H1 (cell line): Measurements from ENCODE around the gene CDK5RAP2. TPM values are rescaled to one million over a fixed set of nuclear protein-coding genes. Genes with fewer than 3 reads are reported as not detected.

Source experiments
- CTCF ChIA-PET: fragments of 300-600 bp; sonication (Branson Sonifier 250); formaldehyde crosslinking; loops from one replicate; lab custom pipeline; 2021; ENCODE audit not compliant: partially characterized antibody; lab: Charles Lee
- POLR2A ChIA-PET: fragments of 300-600 bp; sonication (Branson Sonifier 250); formaldehyde crosslinking; loops from one replicate; lab custom pipeline; 2021; ENCODE audit warnings: inconsistent platforms; ENCODE audit not compliant: partially characterized antibody; lab: Charles Lee
- DNase-seq, 2 experiments: peaks; one replicate each; pipeline versions ENCODE4 v3.0.0 to v3.0.0-alpha.2; 2010 to 2022; ENCODE audit warnings: low spot score in 2 of 2, low read depth in 1 of 2, mixed read lengths in 1 of 2
- FAIRE-seq: peaks from 2 replicates; lab custom pipeline; 2011; peaks lifted over from hg19 to GRCh38; lab: Jason Lieb, UNC
- H2AFZ ChIP-seq: 2 replicates; pipeline ENCODE4 v1.8.1; 2012; ENCODE audit warnings: low read length, inconsistent platforms
- H2AK5ac ChIP-seq: 2 replicates; pipeline ENCODE4 v1.6.1; 2013; ENCODE audit warnings: low read depth, low read length
- H2BK120ac ChIP-seq: replicated peaks from 2 replicates; pipeline ENCODE3; 2013; ENCODE audit warnings: low read depth, low read length, inconsistent platforms
- H2BK12ac ChIP-seq: 2 replicates; pipeline ENCODE4 v1.6.1; 2013; ENCODE audit warnings: low read depth, low read length
- H2BK15ac ChIP-seq: 2 replicates; pipeline ENCODE4 v1.6.1; 2013; ENCODE audit warnings: low read length
- H2BK20ac ChIP-seq: 2 replicates; pipeline ENCODE4 v1.6.1; 2013; ENCODE audit warnings: low read length
- H2BK5ac ChIP-seq: 2 replicates; pipeline ENCODE4 v1.6.1; 2013; ENCODE audit warnings: low read depth, low read length
- H3K14ac ChIP-seq: 2 replicates; pipeline ENCODE4 v1.6.1; 2013; ENCODE audit warnings: inconsistent platforms; ENCODE audit not compliant: insufficient read length
- H3K18ac ChIP-seq: 2 replicates; pipeline ENCODE4 v1.6.1; 2013; ENCODE audit warnings: low read length; ENCODE audit errors: extremely low read depth
- H3K23ac ChIP-seq: 2 replicates; pipeline ENCODE4 v1.6.1; 2013; ENCODE audit warnings: inconsistent platforms; ENCODE audit not compliant: insufficient read length
- H3K23me2 ChIP-seq: 2 replicates; pipeline ENCODE4 v1.6.1; 2013; ENCODE audit warnings: low read depth, low read length
- H3K27ac ChIP-seq: 2 replicates; pipeline ENCODE4 v1.6.1; 2011; ENCODE audit warnings: low read depth, low read length, inconsistent platforms
- H3K27me3 ChIP-seq, 4 experiments: replicated peaks in 1 of 4; 1 replicate in 1 of 4; 2 replicates in 3 of 4; pipeline versions ENCODE4 v1.6.1 to v1.8.1; 2011 to 2013; ENCODE audit warnings: low read length in 3 of 4, mild to moderate bottlenecking in 3 of 4, inconsistent platforms in 2 of 4, mixed read lengths in 2 of 4, moderate library complexity in 1 of 4; ENCODE audit not compliant: control insufficient read depth in 3 of 4, insufficient read depth in 3 of 4; ENCODE audit errors: extremely low read depth in 1 of 4
- H3K36me3 ChIP-seq, 4 experiments: 2 replicates each; pipeline versions ENCODE4 v1.6.1 to v1.8.1; 2011 to 2013; ENCODE audit warnings: mild to moderate bottlenecking in 4 of 4, low read length in 3 of 4, moderate library complexity in 2 of 4, control low read depth in 1 of 4, inconsistent platforms in 1 of 4; ENCODE audit not compliant: insufficient read depth in 4 of 4, control insufficient read depth in 2 of 4
- H3K4ac ChIP-seq: replicated peaks from 2 replicates; pipeline ENCODE3; 2013; ENCODE audit warnings: low read length, low read depth, mixed read lengths, inconsistent platforms; ENCODE audit not compliant: insufficient read length
- H3K4me1 ChIP-seq, 4 experiments: replicated peaks in 1 of 4; 1 replicate in 1 of 4; 2 replicates in 3 of 4; pipeline versions ENCODE4 v1.6.1 to v1.8.1; 2011 to 2013; ENCODE audit warnings: low read length in 3 of 4, inconsistent platforms in 2 of 4, mixed read lengths in 1 of 4; ENCODE audit not compliant: insufficient read depth in 4 of 4, control insufficient read depth in 3 of 4
- H3K4me2 ChIP-seq, 2 experiments: 2 replicates each; pipeline versions ENCODE4 v1.6.1 to v1.8.1; 2011 to 2013; ENCODE audit warnings: low read depth in 2 of 2, low read length in 2 of 2, control low read depth in 1 of 2, inconsistent platforms in 1 of 2, mild to moderate bottlenecking in 1 of 2; ENCODE audit not compliant: insufficient read depth in 1 of 2
- H3K4me3 ChIP-seq, 4 experiments: fragments of 200-600, 300-600 bp in 1 of 4; sonication (generic), shearing (Covaris generic), sonication (Bioruptor Twin) in 1 of 4; 2 replicates each; pipeline versions ENCODE4 v1.5.1 to v1.8.1; 2011 to 2016; ENCODE audit warnings: low read length in 4 of 4, low read depth in 3 of 4, control low read depth in 2 of 4, inconsistent platforms in 2 of 4, mild to moderate bottlenecking in 2 of 4, mixed read lengths in 1 of 4, moderate library complexity in 1 of 4; ENCODE audit not compliant: insufficient read depth in 2 of 4; ENCODE audit errors: extremely low read depth in 1 of 4
- H3K56ac ChIP-seq: replicated peaks from 2 replicates; pipeline ENCODE3; 2013; ENCODE audit warnings: low read depth, mild to moderate bottlenecking, mixed read lengths, low read length, inconsistent platforms; ENCODE audit not compliant: insufficient read length
- H3K79me1 ChIP-seq: 2 replicates; pipeline ENCODE4 v1.6.1; 2013; ENCODE audit warnings: low read depth, low read length, control low read depth
- H3K79me2 ChIP-seq, 2 experiments: 2 replicates each; pipeline versions ENCODE4 v1.6.1 to v1.8.1; 2012 to 2013; ENCODE audit warnings: low read length in 2 of 2, mild to moderate bottlenecking in 2 of 2, inconsistent platforms in 1 of 2; ENCODE audit not compliant: insufficient read depth in 2 of 2, control insufficient read depth in 1 of 2
- H3K9ac ChIP-seq, 4 experiments: replicated peaks in 1 of 4; 1 replicate in 1 of 4; 2 replicates in 3 of 4; pipeline versions ENCODE4 v1.6.1 to v1.8.1; 2011 to 2013; ENCODE audit warnings: low read depth in 3 of 4, low read length in 3 of 4, control low read depth in 2 of 4, mild to moderate bottlenecking in 2 of 4, moderate library complexity in 2 of 4, inconsistent platforms in 1 of 4; ENCODE audit errors: extremely low read depth in 1 of 4
- H3K9me3 ChIP-seq, 2 experiments: 2 replicates each; pipeline versions ENCODE4 v1.6.1 to v1.8.1; 2012 to 2013; ENCODE audit warnings: mild to moderate bottlenecking in 2 of 2, moderate library complexity in 2 of 2, control low read depth in 1 of 2, inconsistent platforms in 1 of 2, low read depth in 1 of 2, low read length in 1 of 2, mixed read lengths in 1 of 2; ENCODE audit not compliant: insufficient read depth in 2 of 2
- H4K20me1 ChIP-seq, 2 experiments: replicated peaks in 1 of 2; 2 replicates each; pipeline versions ENCODE3 to v1.8.1; 2011 to 2013; ENCODE audit warnings: inconsistent platforms in 2 of 2, low read length in 2 of 2, mild to moderate bottlenecking in 1 of 2; ENCODE audit not compliant: insufficient read depth in 2 of 2, control insufficient read depth in 1 of 2
- H4K5ac ChIP-seq: 2 replicates; pipeline ENCODE4 v1.6.1; 2013; ENCODE audit warnings: low read length, low read depth, mixed read lengths, inconsistent platforms; ENCODE audit not compliant: insufficient read length
- H4K8ac ChIP-seq: 2 replicates; pipeline ENCODE4 v1.8.0; 2013; ENCODE audit warnings: mild to moderate bottlenecking, moderate library complexity, low read length, inconsistent platforms; ENCODE audit not compliant: insufficient read depth; ENCODE audit errors: extremely low read depth
- H4K91ac ChIP-seq: replicated peaks from 2 replicates; pipeline ENCODE3; 2013; ENCODE audit warnings: low read length, mixed read lengths, inconsistent platforms; ENCODE audit not compliant: insufficient read length
- BACH1 ChIP-seq: IDR thresholded peaks from 2 replicates; pipeline ENCODE4 v1.6.1; 2012; ENCODE audit warnings: low read length, improper control_type of control experiment
- CBX8 ChIP-seq: fragments of 300-800, 300-1000 bp; sonication (generic); IDR thresholded peaks from 2 replicates; pipeline ENCODE4 v1.7.1; 2016; ENCODE audit warnings: low read depth, low read length, borderline replicate concordance
- CREB1 ChIP-seq: IDR thresholded peaks from 2 replicates; pipeline ENCODE4 v1.6.1; 2012; ENCODE audit warnings: inconsistent platforms
- EP300 ChIP-seq, 2 experiments: IDR thresholded peaks; 1 replicate in 1 of 2; 2 replicates in 1 of 2; pipeline ENCODE4 v1.6.1; 2011 to 2012; ENCODE audit warnings: low read depth in 2 of 2, low read length in 2 of 2, mild to moderate bottlenecking in 2 of 2, borderline replicate concordance in 1 of 2, inconsistent platforms in 1 of 2, moderate library complexity in 1 of 2
- FOSL1 ChIP-seq: IDR thresholded peaks from 2 replicates; pipeline ENCODE4 v1.6.1; 2011; ENCODE audit warnings: mild to moderate bottlenecking, low read depth, low read length, moderate library complexity; ENCODE audit not compliant: insufficient read depth
- GABPA ChIP-seq: IDR thresholded peaks from 2 replicates; pipeline ENCODE4 v1.6.1; 2011; ENCODE audit warnings: mild to moderate bottlenecking, low read length, moderate library complexity, borderline replicate concordance; ENCODE audit not compliant: insufficient read depth
- HDAC6 ChIP-seq: IDR thresholded peaks from one replicate; pipeline ENCODE4 v1.7.1; 2012; ENCODE audit warnings: low read depth, mild to moderate bottlenecking, inconsistent platforms, low read length, moderate library complexity
- JUND ChIP-seq: IDR thresholded peaks from 2 replicates; pipeline ENCODE4 v1.6.1; 2011; ENCODE audit warnings: mild to moderate bottlenecking, improper control_type of control experiment, low read length
- MAFK ChIP-seq: IDR thresholded peaks from 2 replicates; pipeline ENCODE4 v1.6.1; 2012; ENCODE audit warnings: low read depth, mild to moderate bottlenecking, improper control_type of control experiment, low read length
- RAD21 ChIP-seq, 2 experiments: IDR thresholded peaks in 1 of 2; conservative IDR thresholded peaks in 1 of 2; 2 replicates each; pipeline ENCODE4 v1.6.1; 2011; ENCODE audit warnings: low read depth in 2 of 2, low read length in 2 of 2, improper control_type of control experiment in 1 of 2, inconsistent platforms in 1 of 2, mild to moderate bottlenecking in 1 of 2, moderate library complexity in 1 of 2
- RXRA ChIP-seq: IDR thresholded peaks from 2 replicates; pipeline ENCODE4 v1.6.1; 2011; ENCODE audit warnings: low read depth, mild to moderate bottlenecking, low read length, moderate library complexity; ENCODE audit not compliant: insufficient read depth
- SAP30 ChIP-seq: fragments of 300-600 bp; sonication (generic); IDR thresholded peaks from 2 replicates; pipeline ENCODE4 v1.7.1; 2012; ENCODE audit warnings: low read length, moderate library complexity, mild to moderate bottlenecking, inconsistent platforms; ENCODE audit not compliant: insufficient read depth, insufficient replicate concordance
- SIN3A ChIP-seq, 2 experiments: IDR thresholded peaks in 1 of 2; conservative IDR thresholded peaks in 1 of 2; 2 replicates each; pipeline ENCODE4 v1.6.1; 2011 to 2012; ENCODE audit warnings: low read length in 2 of 2, improper control_type of control experiment in 1 of 2, low read depth in 1 of 2, mild to moderate bottlenecking in 1 of 2
- SIRT6 ChIP-seq: IDR thresholded peaks from one replicate; pipeline ENCODE4 v1.7.1; 2012; ENCODE audit warnings: low read length, inconsistent platforms
- WGBS, 2 experiments: shearing (Covaris generic) in 1 of 2; methylation state at CpG; one replicate each; pipeline versions ENCODE4 v1.1.6 to v1.1.7; 2013 to 2015; ENCODE audit warnings: low lambda C conversion rate in 2 of 2, mixed read lengths in 2 of 2, inconsistent platforms in 1 of 2, low coverage in 1 of 2, missing lambda C conversion rate in 1 of 2; ENCODE audit not compliant: insufficient replicate concordance in 2 of 2, insufficient coverage in 1 of 2, insufficient read length in 1 of 2; ENCODE audit errors: extremely low coverage in 1 of 2, missing lambda C conversion rate in 1 of 2; 5-methylcytosine and 5-hydroxymethylcytosine counted together
- polyA plus RNA-seq, 7 experiments: library from polyadenylated mRNA; depleted of rRNA in 3 of 7; stranded (reverse) in 5 of 7; unstranded in 2 of 7; fragments of >200 nt in 5 of 7; fragments of 200-250 nt in 2 of 7; gene quantifications; 1 replicate in 5 of 7; 2 replicates in 1 of 7; 4 replicates in 1 of 7; pipeline versions ENCODE4 v1.2.1 to v1.2.3, GENCODE V29; 2011 to 2013; ENCODE audit warnings: missing spikeins in 2 of 7, mixed read lengths in 2 of 7
- total RNA-seq: library from RNA; stranded (reverse); fragmentation: NEBNext Ultra II Directional; extraction: Animal tissue kit (Norgen Biotek cat#: 25700); gene quantifications from 2 replicates; pipeline ENCODE4 v1.2.1, GENCODE V29; 2021

CDK5RAP2 gene
- total and polyA plus RNA-seq, 2 of the 8 experiments (the other 6 are each of a cell fraction or from before 2014, with no cell fraction given) = 19.8 to 49.4 TPM

- no peak overlapping the region for H3K27ac ChIP-seq
- peaks cover 4% of the 10 kb centered on the region; the same call in 1 of the 2 replicates for H3K23me2 ChIP-seq
- WGBS, 2 experiments = 96% methylated on average over 4 of the region's 4 CpGs; no CpG with 5 or more reads in 1 of the 2 experiments
- no peak overlapping the region for H3K9ac ChIP-seq
- H2BK20ac ChIP-seq = no peak overlapping the region
- no peak overlapping the region for H4K8ac ChIP-seq
- no peak overlapping the region for H2AFZ ChIP-seq
- H2BK120ac ChIP-seq = no peak overlapping the region
- no peak overlapping the region for H4K91ac ChIP-seq
- no peaks in the 10 kb centered on the region for H3K4me1 ChIP-seq
- ChIA-PET POLR2A (no interaction called here), CTCF (interaction anchor here (1.1 to 1.7 kb wide), 3 partner anchors 10 to 36 kb away, joined by 3 to 4 read pairs (median 3); no protein-coding TSS in a partner anchor)
- no peaks in the 10 kb centered on the region; a peak in 1 of 4 replicates for H3K79me2 ChIP-seq
- no peak overlapping the region for H3K56ac ChIP-seq
- H3K79me1 ChIP-seq = no peaks in the 10 kb centered on the region
- H3K23ac ChIP-seq = no peak overlapping the region
- H2AK5ac ChIP-seq = no peak overlapping the region
- no peak overlapping the region for H2BK15ac ChIP-seq
- no peak for DNase-seq
- FAIRE-seq = no peak
- H2BK12ac ChIP-seq = no peak overlapping the region
- no peak overlapping the region for H3K4me2 ChIP-seq
- no peak overlapping the region for H3K18ac ChIP-seq
- H3K9me3 ChIP-seq = no peaks in the 10 kb centered on the region
- no peak overlapping the region for H3K14ac ChIP-seq
- H3K4ac ChIP-seq = no peak overlapping the region
- peaks cover 0 to 3% of the 10 kb centered on the region in 2 experiments for H4K20me1 ChIP-seq
- H2BK5ac ChIP-seq = no peak overlapping the region
- H3K36me3 ChIP-seq = peaks cover 2 to 35% (median 9%) of the 10 kb centered on the region in 4 experiments; a peak in 5 of 8 replicates
- H3K4me3 ChIP-seq = no peak overlapping the region
- H4K5ac ChIP-seq = no peak overlapping the region
- no peaks in the 10 kb centered on the region for H3K27me3 ChIP-seq
- no peak for TF ChIP-seq EP300 (IDR thresholded peaks at IDR 0.05; ENCODE audit: borderline replicate concordance in 1 of 2, low read depth in 2 of 2, low read length in 2 of 2)
- no peak for TF ChIP-seq SIRT6
- TF ChIP-seq GABPA = no peak
- no peak for TF ChIP-seq JUND
- TF ChIP-seq SAP30 = no peak
- no peak for TF ChIP-seq CBX8
- no peak for TF ChIP-seq BACH1
- TF ChIP-seq CREB1 = no peak
- TF ChIP-seq RAD21 (IDR thresholded peaks at IDR 0.05 in 1 of 2, conservative IDR thresholded peaks at IDR 0.05 in 1 of 2; ENCODE audit: low read depth in 2 of 2, low read length in 2 of 2) = no peak
- no peak for TF ChIP-seq SIN3A (conservative IDR thresholded peaks at IDR 0.05 in 1 of 2, IDR thresholded peaks at IDR 0.05 in 1 of 2; ENCODE audit: low read depth in 1 of 2, low read length in 2 of 2)
- TF ChIP-seq RXRA = no peak
- no peak for TF ChIP-seq FOSL1
- no peak for TF ChIP-seq HDAC6
- no peak for TF ChIP-seq MAFK
Measured at GRCh38 chr9:120446671-120447070, 133.3 kb downstream of the CDK5RAP2 start.
